T1000 (cell line): ENCODE data around the gene FXYD1.
A peak's percentile ranks its signal among the peaks of the same experiment; 100 is the strongest.

Source experiments
- DNase-seq: peaks from one replicate; lab custom pipeline; 2025; ENCODE audit warnings: mixed read lengths; lab: John Stamatoyannopoulos, UW

The FXYD1 gene

GRCh38 chr19:35107545-35107944, 31.1 kb upstream of the FXYD1 start:
- no peak for DNase-seq

- no peak for DNase-seq
These were observed 29.9 kb upstream of the FXYD1 start for GRCh38 chr19:35108730-35109129.

DNA sequence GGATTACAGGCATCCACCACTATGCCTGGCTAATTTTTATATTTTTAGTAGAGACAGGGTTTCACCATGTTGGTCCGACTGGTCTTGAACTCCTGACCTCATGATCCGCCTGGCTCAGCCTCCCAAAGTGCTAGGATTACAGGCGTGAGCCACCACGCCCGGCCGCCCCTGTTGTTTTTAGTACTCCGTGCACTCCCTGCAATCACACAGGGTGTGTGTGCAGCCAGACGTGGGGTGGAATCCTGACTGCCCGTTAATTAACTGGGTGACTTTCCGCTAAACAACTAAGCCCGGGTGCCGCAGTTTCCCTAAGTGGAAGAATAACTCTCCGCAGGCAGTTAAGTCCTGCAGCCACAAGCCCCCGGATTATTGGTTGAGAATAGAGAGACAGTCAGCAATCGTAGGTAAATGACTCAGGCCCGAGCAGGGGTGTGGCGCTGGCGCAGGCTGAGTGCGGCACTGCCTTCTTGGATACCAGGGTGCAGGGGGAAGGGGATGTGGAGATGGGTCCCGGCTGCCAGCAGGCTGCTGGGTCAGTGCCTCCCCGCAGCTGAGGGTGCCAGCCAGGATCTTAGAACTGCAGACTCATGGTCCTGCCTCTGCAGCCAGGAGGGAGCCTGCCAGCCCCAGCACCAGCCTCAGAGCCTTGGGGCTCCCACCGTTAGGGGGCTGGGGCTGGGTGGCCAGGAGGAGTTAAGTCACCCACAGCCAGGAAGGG, 29.1 kb upstream of the FXYD1 start:
- no peak for DNase-seq

GRCh38 chr19:35110974-35111373, 27.6 kb upstream of the FXYD1 start:
- DNase-seq: no peak

DNA sequence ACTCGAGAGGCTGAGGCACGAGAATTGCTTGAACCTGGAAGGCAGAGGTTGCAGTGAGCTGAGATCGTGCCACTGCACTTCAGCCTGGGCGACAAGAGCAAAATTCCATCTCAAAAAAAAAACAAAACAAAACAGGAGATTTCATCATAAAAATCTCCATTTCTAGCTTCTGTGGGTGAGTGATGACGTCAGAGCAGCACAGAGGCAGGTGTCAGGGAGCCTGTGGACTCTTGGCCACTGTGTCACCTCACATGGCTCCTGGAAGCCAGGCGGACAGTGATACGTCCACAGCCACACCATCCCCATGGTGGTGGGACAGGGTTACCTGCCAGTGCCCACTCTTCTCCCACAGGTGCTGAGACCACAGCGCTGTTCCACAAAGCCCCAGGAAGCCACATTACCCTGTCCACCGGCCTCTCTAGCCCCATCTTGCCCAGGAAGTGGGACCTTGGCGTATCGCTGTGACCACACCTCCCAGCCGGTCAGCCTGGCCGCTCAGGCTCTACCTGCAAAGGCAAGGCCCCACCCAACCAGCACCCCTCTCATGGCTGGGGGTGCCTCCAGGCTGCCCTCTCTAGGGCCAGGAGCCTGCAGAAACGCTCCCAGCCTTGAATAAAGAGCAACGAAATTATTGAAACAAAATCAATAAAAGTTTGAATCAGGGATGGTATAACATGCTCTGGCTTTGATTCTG, 25.5 kb upstream of the FXYD1 start:
- DNase-seq: no peak

DNA sequence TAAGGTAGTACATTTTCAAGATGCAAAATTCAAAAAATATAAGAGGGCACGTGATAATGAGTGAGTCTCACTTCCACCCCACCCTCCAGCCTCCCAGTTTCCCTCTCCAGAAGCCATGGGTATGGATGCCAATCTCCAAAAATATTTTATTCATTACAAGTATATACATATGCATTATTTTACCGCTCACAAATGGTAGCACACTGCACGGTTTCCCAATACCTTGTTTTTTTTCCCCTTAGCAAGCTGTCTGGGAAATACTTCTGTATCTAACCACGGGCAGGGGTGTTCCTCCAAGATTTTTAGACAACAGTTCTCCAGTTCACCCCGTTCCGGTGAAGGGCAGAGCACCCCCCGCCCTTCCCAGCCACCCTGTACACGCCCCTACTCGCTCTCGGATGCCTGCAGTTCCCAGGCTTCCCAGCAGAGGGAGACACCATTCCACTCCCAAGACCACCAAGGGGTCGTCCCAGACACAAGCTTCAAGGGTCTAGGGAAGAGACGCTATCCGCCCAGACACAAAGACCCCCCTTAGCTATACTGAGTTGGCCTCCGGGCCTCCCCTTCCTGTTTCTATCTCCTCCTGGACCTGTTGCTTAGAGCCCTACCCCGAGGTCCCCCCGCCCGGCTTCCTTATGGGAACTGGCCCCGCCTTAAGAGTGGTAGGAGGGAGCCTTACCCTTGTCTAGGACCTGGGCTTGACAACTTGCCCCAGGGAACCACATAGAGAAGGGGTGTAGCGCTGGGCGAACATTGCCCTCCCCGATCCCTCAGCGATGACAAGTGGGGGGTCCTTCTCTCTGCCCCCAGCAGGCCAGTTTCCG, 24.1 kb upstream of the FXYD1 start:
- DNase-seq: no peak

DNA sequence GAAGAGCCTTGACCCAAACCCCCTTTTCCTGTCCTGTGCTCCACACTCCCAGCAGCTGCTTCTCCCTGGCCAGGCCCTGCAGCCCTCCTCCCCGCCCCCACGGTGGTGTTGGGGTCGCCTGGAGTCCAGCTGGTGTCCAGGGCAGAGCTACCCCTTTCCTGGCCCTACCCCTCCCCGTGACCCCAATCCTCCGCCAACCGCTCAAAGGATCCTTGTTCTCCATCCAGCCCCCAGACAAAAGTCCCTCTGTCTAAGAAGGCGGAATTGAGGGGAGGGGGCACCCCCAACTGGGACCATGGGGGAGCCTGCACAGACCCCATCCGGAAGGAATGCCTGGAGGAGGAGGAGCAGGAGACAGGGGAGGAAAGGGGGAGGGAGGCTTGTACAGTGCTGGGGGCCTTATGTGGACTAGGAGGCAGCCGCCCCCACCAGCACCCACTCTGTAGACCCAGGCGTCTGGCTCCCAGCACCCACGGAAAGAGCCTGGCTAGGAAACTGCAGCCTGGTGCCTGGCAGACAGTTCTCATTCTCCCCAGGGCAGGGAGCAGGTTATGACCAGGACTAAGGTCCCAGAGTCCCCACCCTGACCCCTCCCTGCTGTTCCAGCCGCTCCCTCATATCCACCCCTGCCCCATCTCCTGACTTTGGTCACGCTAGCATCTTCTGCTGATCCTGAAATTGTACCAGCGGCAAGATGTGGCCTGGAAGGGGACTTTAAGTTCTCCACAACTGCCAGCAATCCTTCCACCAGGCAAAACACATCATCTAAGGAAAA, 23.3 kb upstream of the FXYD1 start, which contains the start of gene FXYD3:
FXYD3 (plus strand) TSS at position 647 of the 775 bp plus-strand sequence. CDS start 3,554 bp downstream, outside the sequence.
- DNase-seq: no peak

DNA sequence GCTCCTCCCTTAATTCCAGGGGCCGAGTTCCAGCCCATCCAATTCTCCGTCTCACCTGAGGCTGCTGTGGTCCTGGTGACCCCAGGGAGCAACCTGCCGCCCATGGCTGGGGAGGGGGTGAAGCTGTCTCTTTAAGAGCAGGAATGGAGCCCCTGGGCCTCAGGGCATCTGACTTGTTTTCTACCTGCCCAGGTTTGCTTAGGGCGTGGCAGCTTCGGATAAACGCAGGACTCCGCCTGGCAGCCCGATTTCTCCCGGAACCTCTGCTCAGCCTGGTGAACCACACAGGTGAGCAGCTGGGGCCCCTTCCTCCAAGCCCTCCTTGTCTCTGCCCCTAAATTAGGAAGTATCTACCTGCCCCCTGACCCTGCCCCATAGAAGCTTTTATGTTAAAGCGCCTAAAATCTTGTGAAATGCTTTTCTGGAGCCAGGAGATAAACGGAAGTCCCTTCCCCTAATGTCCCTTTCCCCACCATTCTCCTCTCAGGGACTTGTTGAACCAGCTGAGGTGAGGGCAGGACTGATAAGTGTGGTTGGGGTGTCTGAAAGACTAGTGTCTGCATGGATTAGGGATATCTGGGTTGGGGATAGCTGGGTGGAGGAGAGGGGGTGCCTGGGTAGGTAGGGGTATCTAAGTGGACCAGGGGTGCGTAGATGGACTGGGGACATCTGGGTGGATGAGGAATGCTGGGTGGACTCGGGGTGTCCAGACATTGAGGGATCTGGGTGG, 22.4 kb upstream of the FXYD1 start:
- no peak for DNase-seq

- DNase-seq: no peak
These were observed 21.5 kb upstream of the FXYD1 start for GRCh38 chr19:35117116-35117515.

DNA sequence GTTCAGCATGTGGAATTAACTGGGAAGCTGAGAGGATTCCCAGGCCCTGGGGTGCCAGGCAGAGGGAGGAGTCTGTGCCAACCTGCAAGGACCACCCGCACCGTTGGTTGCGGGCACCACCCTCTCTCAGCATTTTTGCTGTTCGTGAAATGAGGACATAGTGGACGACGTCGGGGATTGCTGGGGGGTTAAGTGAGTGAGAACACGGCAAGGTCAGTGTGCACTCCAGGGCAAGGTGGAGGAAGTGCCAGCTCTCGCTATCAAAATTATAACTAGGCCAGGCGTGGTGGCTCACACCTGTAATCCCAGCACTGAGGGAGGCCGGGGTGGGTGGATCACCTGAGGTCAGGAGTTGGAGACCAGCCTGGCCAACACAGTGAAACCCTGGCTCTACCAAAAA, 20.8 kb upstream of the FXYD1 start:
- DNase-seq: no peak

GRCh38 chr19:35118268-35119020, 20.2 kb upstream of the FXYD1 start:
- no peak for DNase-seq

GRCh38 chr19:35119091-35119490, 19.5 kb upstream of the FXYD1 start:
- DNase-seq: no peak

DNA sequence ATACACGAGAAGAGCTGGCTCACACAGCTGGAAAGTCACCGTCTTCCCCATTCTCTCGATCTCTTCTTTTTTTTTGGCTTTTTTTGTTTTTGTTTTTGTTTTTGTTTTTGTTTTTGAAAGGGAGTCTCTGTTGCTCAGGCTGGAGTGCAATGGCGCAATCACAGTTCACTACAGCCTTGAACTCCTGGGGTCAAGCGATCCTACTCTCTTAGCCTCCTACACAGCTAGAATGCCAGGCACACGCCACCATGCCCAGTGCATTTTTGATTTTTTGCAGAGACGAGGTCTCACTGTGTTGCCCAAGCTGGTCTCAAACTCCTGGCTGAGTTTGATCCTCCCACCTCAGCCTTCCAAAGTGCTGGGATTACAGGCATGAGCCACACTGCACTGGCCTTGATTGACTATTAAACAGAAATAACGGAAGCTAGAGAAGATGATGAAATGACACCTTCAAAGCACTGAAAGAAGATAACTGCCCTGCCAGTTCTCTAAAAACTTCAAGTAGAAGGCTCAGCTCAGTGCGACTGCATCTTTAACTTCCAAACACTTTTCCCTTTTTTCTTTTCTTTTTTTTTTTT, 19.0 kb upstream of the FXYD1 start:
- DNase-seq: no peak

GRCh38 chr19:35120492-35120891, 18.1 kb upstream of the FXYD1 start:
- peak; percentile 12 for DNase-seq

DNA sequence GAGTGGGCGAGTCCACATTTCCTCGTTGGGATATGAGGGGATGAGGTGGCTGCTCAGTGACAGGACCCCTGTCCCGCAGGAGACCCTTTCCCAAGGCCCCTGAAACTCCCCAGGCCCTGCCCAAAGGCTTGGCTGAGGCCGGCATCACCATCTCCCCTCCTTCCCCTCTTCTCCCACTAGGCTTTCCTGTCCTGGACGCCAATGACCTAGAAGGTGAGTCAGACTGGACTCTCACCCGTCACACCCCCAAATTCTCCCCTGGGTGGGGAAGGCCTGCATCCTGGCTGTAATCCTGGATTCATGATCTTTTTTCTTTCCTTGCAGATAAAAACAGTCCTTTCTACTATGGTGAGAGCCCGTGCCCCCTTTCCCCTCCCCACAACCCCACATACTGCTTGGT, 17.7 kb upstream of the FXYD1 start:
- no peak for DNase-seq

GRCh38 chr19:35122687-35123551, 15.7 kb upstream of the FXYD1 start:
- no peak for DNase-seq

DNA sequence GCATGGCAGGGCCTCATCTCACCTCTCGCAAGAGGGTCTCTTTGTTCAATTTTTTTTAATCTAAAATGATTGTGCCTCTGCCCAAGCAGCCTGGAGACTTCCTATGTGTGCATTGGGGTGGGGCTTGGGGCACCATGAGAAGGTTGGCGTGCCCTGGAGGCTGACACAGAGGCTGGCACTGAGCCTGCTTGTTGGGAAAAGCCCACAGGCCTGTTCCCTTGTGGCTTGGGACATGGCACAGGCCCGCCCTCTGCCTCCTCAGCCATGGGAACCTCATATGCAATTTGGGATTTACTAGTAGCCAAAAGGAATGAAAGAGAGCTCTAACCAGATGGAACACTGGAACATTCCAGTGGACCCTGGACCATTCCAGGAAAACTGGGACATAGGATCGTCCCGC, 15.1 kb upstream of the FXYD1 start:
- no peak for DNase-seq

DNA sequence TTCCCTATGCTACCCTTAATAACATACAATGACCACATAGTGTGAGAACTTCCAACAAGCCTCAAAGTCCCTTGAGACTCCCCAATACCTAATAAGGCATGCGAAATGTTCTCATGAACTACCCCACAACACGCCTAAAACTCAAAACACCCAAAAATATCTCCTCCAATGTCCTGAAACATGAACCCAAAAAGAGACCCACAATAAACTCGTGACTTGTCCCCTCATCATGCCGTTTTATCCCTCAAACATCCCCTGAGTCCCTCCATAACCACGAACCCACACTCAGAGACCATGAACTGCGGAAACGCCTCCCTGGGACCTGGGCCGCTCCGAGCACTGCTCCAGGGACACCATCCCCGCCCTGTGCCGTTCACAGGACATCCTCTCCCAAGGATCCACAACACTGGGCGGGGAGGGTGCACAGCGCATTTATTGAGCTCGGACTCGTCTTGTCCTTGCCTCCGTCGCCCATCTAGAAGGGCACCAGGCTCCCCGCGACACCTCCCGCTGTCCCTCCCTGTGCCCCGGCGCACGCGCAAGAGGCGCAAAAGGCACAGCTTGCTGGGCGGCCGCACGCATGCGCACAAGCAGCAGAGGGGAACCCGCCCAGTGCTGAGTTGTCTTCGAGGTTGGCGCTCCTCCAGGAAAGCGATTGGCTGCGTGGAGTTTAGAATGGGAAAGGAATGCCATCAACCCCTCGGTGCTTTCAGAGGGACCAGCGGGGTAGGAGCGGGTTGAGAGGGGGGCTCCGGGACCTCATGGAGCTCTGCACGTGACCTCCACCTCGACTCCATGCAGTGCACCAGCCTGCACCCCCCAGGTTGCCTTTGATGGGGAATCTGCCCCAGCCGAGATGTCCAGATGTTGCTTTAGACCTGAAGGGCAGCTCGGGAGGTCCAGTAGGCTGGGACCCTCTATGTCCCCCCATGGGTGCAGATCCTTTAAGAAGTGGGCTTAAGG, 14.2 kb upstream of the FXYD1 start:
- peak; percentile 84 for DNase-seq
